ENCODE data around the gene PAQR7.
"Not testable (repeated sequence)": the region's sequence is repeated elsewhere in the genome, so short reads cannot be mapped to it uniquely, and the experiment has no call there.

PAQR7 gene

GRCh38 chr1:25844536-25845337, 30.8 kb downstream of the PAQR7 start:
- no peak for FAIRE-seq

GRCh38 chr1:25843483-25843882, 32.0 kb downstream of the PAQR7 start:
- FAIRE-seq = no peak

GRCh38 chr1:25839808-25840207, 35.7 kb downstream of the PAQR7 start:
- FAIRE-seq = not testable (repeated sequence)

GRCh38 chr1:25837262-25837875, 38.1 kb downstream of the PAQR7 start:
- peak; percentile 96 for FAIRE-seq

GRCh38 chr1:25836695-25837094, 38.8 kb downstream of the PAQR7 start:
- no peak for FAIRE-seq

GRCh38 chr1:25834894-25835293, 40.6 kb downstream of the PAQR7 start:
- no peak for FAIRE-seq

GRCh38 chr1:25833158-25833557, 42.4 kb downstream of the PAQR7 start:
- no peak for FAIRE-seq

- no peak for FAIRE-seq
Measured at GRCh38 chr1:25832336-25833037, 43.0 kb downstream of the PAQR7 start.

GRCh38 chr1:25831569-25832196, 43.8 kb downstream of the PAQR7 start:
- no peak for FAIRE-seq

GRCh38 chr1:25829046-25829445, 46.5 kb downstream of the PAQR7 start:
- no peak for FAIRE-seq

GRCh38 chr1:25828491-25828890, 47.0 kb downstream of the PAQR7 start:
- FAIRE-seq = no peak

- no peak for FAIRE-seq
Measured at GRCh38 chr1:25826571-25826970, 48.9 kb downstream of the PAQR7 start.

- no peak for FAIRE-seq
Measured at GRCh38 chr1:25825605-25826004, 49.9 kb downstream of the PAQR7 start.

GRCh38 chr1:25821630-25822091, 53.8 kb downstream of the PAQR7 start:
- FAIRE-seq = no peak

GRCh38 chr1:25821112-25821476, 54.4 kb downstream of the PAQR7 start:
- no peak for FAIRE-seq

- no peak for FAIRE-seq
Measured at GRCh38 chr1:25820247-25821111, 55.0 kb downstream of the PAQR7 start.

GRCh38 chr1:25819491-25820246, 55.8 kb downstream of the PAQR7 start, which contains the start of gene MTFR1L:
TSS of gene MTFR1L (plus strand) at chr1:25819954. CDS start at chr1:25823105, 3,151 bp downstream.
- FAIRE-seq = peak; percentile 86

GRCh38 chr1:25818569-25818968, 56.9 kb downstream of the PAQR7 start:
- no peak for FAIRE-seq

- peak; percentile 82 for FAIRE-seq
Measured at GRCh38 chr1:25817840-25818501, 57.5 kb downstream of the PAQR7 start.

- FAIRE-seq = no peak
Measured at GRCh38 chr1:25816112-25816718, 59.3 kb downstream of the PAQR7 start.

Measured in G401.6 (cell line).